Memory B cell (primary cell): Measurements from ENCODE around the gene TMEM14A.
"Not testable (repeated sequence)": the region's sequence is repeated elsewhere in the genome, so short reads cannot be mapped to it uniquely, and the experiment has no call there.

Source experiments
- ATAC-seq: fragments of 150-1000 bp; cut with Tn5 transposase; 2 replicates; pipeline ENCODE4 v1.10.0; 2021; ENCODE audit warnings: low read depth, mild to moderate bottlenecking, moderate library complexity
- DNase-seq, 2 donors: peaks; one replicate each; pipeline ENCODE4 v3.0.0; 2022; ENCODE audit warnings: low spot score in 2 of 2
- H3K27ac Mint-ChIP-seq: one replicate; pipeline ENCODE4 v1.8.0; 2022; ENCODE audit warnings: mild to moderate bottlenecking, moderate library complexity, mixed read lengths
- H3K27me3 Mint-ChIP-seq: one replicate; pipeline ENCODE4 v1.8.0; 2022; ENCODE audit warnings: mixed read lengths
- H3K36me3 Mint-ChIP-seq: one replicate; pipeline ENCODE4 v1.8.0; 2022; ENCODE audit warnings: mild to moderate bottlenecking, mixed read lengths
- H3K4me1 Mint-ChIP-seq: one replicate; pipeline ENCODE4 v1.8.0; 2022; ENCODE audit warnings: mixed read lengths
- H3K4me3 Mint-ChIP-seq: one replicate; pipeline ENCODE4 v1.8.0; 2022; ENCODE audit warnings: mild to moderate bottlenecking, moderate library complexity, mixed read lengths
- H3K9me3 Mint-ChIP-seq: one replicate; pipeline ENCODE4 v1.8.0; 2022; ENCODE audit warnings: mixed read lengths

TMEM14A gene

DNA sequence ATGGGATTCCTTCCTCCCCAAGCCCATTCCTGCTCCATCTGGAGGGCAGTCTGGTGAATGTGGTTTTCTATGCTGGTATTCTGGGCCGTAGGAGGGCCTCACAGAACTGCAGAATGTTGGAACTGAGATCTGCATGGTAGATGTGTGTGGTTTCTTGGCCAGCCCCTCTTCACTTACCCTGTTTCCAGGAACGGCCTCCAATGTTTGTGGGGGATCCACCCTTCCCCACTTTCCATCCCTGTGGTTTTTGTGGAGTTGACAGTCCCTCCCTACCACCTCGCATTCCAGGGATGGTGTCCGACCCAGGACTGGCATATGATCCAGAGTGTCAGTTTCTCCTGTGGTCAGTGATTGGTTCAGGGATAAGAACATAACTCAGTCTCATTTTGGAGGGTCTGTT lies 26.7 kb upstream of the TMEM14A start:
- Mint-ChIP-seq H3K27me3 (peaks cover 10% of the 10 kb centered on the region), H3K27ac (no peak overlapping the region), H3K9me3 (no peaks in the 10 kb centered on the region), H3K4me3 (no peak overlapping the region), H3K4me1 (no peaks in the 10 kb centered on the region), H3K36me3 (no peaks in the 10 kb centered on the region)
- no peak for ATAC-seq
- DNase-seq, result no peak

DNA sequence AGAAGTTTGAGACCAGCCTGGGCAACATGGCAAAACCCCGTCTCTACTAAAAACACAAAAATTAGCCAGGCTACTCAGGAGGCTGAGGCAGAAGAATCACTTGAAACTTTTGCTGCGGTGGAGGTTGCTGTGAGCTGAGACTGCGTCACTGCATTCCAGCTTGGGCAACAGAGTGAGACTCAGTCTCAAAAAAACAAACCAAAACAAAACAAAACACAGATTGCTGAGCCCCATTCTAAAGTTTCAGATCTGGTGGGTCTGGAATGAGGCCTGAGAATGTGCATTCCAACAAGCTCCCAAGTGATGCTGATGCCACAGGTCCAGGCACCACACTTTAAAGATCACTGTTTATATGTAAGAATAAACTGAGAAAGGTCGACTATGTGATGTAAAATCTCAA lies 24.9 kb upstream of the TMEM14A start:
- no peak for ATAC-seq
- no peak for DNase-seq
- no peak overlapping the region for H3K27ac Mint-ChIP-seq
- H3K36me3 Mint-ChIP-seq, result no peaks in the 10 kb centered on the region
- peaks cover 8% of the 10 kb centered on the region for H3K27me3 Mint-ChIP-seq
- no peak overlapping the region for H3K4me3 Mint-ChIP-seq
- H3K9me3 Mint-ChIP-seq, result no peaks in the 10 kb centered on the region
- H3K4me1 Mint-ChIP-seq, result no peaks in the 10 kb centered on the region

DNA sequence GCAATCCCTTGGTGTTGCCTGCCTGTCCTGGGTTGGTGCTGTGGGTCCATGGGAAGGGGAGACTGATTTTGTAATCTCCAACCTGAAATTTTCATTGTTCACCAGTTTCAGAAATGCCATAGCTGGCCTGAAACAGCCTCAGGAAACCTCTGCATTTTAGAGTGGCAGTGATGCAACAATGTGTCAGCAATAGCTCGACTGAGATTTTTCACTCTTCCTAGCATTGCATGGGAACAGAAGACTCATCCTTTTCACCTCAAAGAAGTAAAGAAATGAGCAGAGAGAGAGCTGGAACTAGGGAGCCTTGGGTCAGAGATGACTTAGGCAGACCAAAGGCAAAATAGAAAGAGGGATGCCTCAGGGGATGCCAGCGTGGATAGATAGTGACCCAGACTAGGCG lies 23.7 kb upstream of the TMEM14A start:
- Mint-ChIP-seq H3K27ac (no peak overlapping the region), H3K36me3 (no peaks in the 10 kb centered on the region), H3K4me3 (no peak overlapping the region)

DNA sequence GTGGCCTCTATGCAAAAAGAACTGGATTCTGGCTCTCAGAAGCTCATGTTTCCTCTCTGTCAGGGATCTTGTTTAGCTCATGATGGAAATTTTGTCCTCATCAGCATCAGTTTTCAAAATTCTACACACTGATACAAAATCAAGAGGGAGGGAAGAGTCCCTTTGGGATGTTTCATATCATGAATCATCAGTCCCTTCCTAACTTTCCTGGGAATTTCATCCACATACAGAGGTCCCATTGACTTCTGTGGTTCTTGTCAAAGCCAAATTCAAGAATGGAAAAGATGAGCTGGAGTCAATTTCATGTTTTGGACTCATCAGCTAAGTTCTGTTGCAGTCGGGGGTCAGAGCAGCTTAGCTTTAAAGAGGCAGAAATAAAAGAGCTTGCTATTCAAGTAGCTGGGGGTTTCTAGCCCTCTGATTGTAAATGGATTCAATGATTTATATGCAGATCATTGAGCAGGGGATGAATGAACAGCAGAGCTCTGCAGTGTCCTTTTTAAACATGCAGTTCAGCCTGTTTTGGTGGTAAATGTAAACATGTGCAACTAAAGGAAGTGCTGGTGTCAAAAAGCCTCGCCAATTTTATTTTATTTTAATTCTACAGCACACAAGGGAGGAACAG lies 21.3 kb upstream of the TMEM14A start:
- DNase-seq (no peak), ATAC-seq (no peak)
- Mint-ChIP-seq H3K27me3 (peaks cover 2% of the 10 kb centered on the region), H3K36me3 (no peaks in the 10 kb centered on the region), H3K27ac (no peak overlapping the region), H3K4me3 (no peak overlapping the region), H3K4me1 (peaks cover 5% of the 10 kb centered on the region), H3K9me3 (no peaks in the 10 kb centered on the region)

More for the DNA sequence above, 23.7 kb upstream of the TMEM14A start:
- ATAC-seq (no peak), DNase-seq (no peak)
- Mint-ChIP-seq H3K27me3 (peaks cover 4% of the 10 kb centered on the region), H3K4me1 (peaks cover 5% of the 10 kb centered on the region), H3K9me3 (no peaks in the 10 kb centered on the region)

DNA sequence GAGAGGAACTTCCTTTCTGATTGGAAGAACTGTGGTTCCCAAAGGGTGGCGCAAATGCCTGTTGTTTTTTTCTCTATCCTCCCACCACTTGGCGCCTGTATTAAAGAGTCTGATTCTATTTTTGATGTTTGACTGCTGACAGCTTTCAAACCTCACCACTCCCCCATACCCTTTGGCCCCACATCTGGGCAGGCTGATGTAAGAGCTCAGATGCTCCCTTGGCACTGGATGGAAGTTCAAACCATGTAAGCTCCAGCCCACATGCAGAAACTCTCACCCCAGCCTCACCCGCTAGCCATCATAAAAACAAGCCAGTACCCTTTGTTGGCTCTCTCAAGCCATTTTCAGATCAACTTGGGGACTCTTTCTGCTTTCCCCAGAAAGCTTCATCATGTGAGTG lies 20.0 kb upstream of the TMEM14A start:
- no peak overlapping the region for H3K27ac Mint-ChIP-seq
- H3K9me3 Mint-ChIP-seq, result no peaks in the 10 kb centered on the region
- no peaks in the 10 kb centered on the region for H3K36me3 Mint-ChIP-seq
- no peak overlapping the region for H3K4me3 Mint-ChIP-seq
- DNase-seq, result no peak
- H3K27me3 Mint-ChIP-seq, result peaks cover 2% of the 10 kb centered on the region
- ATAC-seq, result no peak
- H3K4me1 Mint-ChIP-seq, result peaks cover 5% of the 10 kb centered on the region

DNA sequence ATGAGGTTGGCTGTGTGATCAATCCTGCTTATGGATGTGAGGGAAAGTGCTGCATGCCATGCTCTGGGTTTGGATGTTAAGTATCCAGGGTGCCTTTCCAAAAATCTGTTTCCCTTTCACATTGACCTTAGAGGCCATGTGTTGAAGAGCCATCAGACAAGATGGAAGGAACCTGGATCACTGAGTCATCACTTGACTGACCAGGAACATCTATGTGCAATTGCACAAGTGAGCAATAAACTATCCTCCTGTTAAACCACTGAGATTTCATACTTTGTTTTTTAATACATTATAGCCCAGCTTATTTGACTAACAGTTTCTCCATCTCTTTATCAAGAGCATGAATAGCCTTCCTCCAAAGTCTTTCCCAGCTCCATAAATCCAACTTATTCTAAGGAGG lies 17.8 kb upstream of the TMEM14A start:
- no peak overlapping the region for H3K27ac Mint-ChIP-seq
- H3K36me3 Mint-ChIP-seq, result no peaks in the 10 kb centered on the region
- H3K27me3 Mint-ChIP-seq, result peaks cover 2% of the 10 kb centered on the region
- DNase-seq (no peak), ATAC-seq (no peak)
- peaks cover 5% of the 10 kb centered on the region for H3K4me1 Mint-ChIP-seq
- H3K4me3 Mint-ChIP-seq, result no peak overlapping the region
- H3K9me3 Mint-ChIP-seq, result no peaks in the 10 kb centered on the region

DNA sequence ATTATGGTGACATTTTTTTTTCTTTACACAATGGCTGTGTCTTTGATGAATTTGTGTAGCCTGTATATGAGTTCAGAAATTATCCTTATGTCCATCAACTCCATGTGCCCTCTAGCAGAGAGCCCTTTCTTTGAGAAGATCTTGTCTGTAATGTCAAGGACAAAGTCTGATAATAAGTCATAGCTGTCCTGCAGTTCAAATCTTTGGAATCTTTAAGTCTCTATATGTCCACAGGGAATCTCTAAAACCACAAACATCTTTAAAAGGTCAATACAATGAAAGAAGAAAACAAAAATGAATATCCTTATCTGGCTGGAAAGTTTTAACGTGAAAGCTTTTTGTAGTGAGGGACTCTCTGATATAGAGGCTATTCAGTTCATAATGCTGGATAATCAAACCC lies 16.9 kb upstream of the TMEM14A start:
- Mint-ChIP-seq H3K4me1 (peaks cover 5% of the 10 kb centered on the region), H3K27me3 (peaks cover 2% of the 10 kb centered on the region), H3K9me3 (no peaks in the 10 kb centered on the region), H3K36me3 (no peaks in the 10 kb centered on the region), H3K4me3 (no peak overlapping the region), H3K27ac (no peak overlapping the region)
- no peak for DNase-seq
- ATAC-seq, result no peak

DNA sequence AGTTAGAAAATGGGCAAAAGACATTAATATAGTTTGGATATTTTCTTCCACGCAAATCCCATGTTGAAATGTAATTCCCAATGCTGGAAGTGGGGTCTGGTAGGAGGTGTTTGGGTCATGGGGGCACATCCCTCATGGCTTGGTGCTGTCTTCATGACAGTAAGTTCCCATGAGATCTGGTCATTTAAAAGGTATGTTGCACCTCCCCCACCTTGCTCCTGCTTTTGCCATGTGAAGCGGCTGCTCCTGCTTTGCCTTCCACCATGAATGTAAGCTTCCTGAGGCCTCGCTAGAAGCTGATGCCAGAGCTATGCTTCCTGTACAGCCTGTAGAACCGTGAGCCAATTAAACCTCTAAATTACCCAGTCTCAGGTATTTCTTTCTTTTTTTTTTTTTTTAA lies 16.3 kb upstream of the TMEM14A start:
- no peak overlapping the region for H3K4me3 Mint-ChIP-seq
- no peaks in the 10 kb centered on the region for H3K36me3 Mint-ChIP-seq
- no peak overlapping the region for H3K27ac Mint-ChIP-seq

DNA sequence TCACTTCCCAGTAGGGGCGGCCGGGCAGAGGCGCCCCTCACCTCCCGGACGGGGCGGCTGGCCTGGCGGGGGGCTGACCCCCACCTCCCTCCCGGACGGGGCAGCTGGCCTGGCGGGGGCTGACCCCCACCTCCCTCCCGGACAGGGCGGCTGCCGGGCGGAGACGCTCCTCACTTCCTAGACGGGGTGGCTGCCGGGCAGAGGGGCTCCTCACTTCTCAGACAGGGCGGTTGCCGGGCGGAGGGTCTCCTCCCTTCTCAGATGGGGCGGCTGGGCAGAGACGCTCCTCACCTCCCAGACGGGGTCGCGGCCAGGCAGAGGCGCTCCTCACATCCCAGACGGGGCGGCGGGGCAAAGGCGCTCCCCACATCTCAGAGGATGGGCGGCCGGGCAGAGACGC lies 15.0 kb upstream of the TMEM14A start:
- H3K27me3 Mint-ChIP-seq, ATAC-seq, H3K36me3 Mint-ChIP-seq, H3K4me3 Mint-ChIP-seq, DNase-seq, H3K4me1 Mint-ChIP-seq, H3K27ac Mint-ChIP-seq, H3K9me3 Mint-ChIP-seq: not testable (repeated sequence)

More for the DNA sequence above, 16.3 kb upstream of the TMEM14A start:
- Mint-ChIP-seq H3K27me3 (peaks cover 2% of the 10 kb centered on the region), H3K9me3 (no peaks in the 10 kb centered on the region), H3K4me1 (peaks cover 5% of the 10 kb centered on the region)
- DNase-seq (no peak), ATAC-seq (no peak)

DNA sequence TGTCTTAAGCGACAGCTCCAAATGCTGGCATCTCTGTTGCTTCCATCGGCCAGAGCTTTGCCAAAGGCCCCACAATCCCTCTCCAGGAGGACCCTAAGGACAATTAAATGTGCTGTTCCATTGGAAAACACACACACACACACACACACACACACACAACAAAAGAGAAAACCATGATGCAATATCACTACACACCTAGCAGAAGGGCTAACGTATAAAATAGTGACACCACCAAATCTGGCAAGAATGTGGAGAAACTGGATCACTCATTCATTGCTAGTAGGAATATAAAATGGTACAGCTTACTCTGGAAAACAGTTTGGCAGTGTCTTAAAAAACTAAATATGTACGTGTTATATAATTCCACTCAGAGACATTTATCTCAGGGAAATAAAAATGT lies 13.0 kb upstream of the TMEM14A start:
- no peak overlapping the region for H3K27ac Mint-ChIP-seq
- no peak for DNase-seq

DNA sequence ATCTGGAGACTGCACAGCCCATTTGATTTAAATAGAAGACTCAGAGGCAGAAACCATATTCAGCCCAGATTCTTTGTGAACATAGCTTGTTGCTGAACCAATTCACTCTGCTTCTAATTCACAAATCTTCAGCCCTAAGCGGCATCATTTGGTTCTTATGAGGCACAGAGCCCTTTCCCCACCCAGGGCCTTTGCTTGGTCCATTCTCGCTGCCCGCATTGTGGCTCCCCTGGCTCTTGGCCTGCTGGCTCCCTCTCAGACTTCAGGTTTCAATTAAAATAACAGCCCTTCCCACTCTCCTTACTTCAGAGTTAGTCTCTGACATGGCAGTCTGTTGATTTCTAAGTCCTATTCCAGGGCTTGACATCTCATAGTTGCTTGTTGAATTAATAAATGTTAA lies 9.4 kb upstream of the TMEM14A start:
- Mint-ChIP-seq H3K4me3 (no peak overlapping the region), H3K27ac (no peak overlapping the region), H3K4me1 (no peaks in the 10 kb centered on the region), H3K36me3 (no peaks in the 10 kb centered on the region), H3K9me3 (no peaks in the 10 kb centered on the region), H3K27me3 (no peaks in the 10 kb centered on the region)
- ATAC-seq (no peak), DNase-seq (no peak)

More for the DNA sequence above, 13.0 kb upstream of the TMEM14A start:
- ATAC-seq, result no peak
- no peak overlapping the region for H3K4me3 Mint-ChIP-seq
- no peaks in the 10 kb centered on the region for H3K36me3 Mint-ChIP-seq
- no peaks in the 10 kb centered on the region for H3K4me1 Mint-ChIP-seq
- peaks cover 2% of the 10 kb centered on the region for H3K27me3 Mint-ChIP-seq
- no peaks in the 10 kb centered on the region for H3K9me3 Mint-ChIP-seq

DNA sequence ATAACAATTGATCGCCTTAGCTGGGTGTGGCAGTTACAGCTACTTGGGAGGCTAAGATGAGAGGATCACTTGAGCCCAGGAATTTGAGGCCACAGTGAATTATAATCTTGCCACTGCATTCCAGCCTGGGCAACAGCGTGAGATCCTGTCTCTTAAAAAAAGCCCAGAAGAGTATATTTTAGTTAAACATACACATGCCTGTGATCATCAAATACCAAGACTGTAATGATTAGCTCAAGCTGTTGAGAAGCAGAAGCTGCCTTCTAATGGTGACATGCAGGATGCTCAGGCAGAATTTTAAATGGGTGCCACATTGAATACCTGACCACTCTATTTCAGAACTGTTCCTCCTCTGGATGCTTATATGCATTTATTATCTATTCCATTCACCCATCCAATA lies 8.9 kb upstream of the TMEM14A start:
- no peak overlapping the region for H3K27ac Mint-ChIP-seq
- H3K36me3 Mint-ChIP-seq, result no peaks in the 10 kb centered on the region
- no peak overlapping the region for H3K4me3 Mint-ChIP-seq
- no peaks in the 10 kb centered on the region for H3K27me3 Mint-ChIP-seq
- no peak for ATAC-seq
- DNase-seq, result no peak
- no peaks in the 10 kb centered on the region for H3K9me3 Mint-ChIP-seq
- H3K4me1 Mint-ChIP-seq, result peaks cover under 1% of the 10 kb centered on the region

DNA sequence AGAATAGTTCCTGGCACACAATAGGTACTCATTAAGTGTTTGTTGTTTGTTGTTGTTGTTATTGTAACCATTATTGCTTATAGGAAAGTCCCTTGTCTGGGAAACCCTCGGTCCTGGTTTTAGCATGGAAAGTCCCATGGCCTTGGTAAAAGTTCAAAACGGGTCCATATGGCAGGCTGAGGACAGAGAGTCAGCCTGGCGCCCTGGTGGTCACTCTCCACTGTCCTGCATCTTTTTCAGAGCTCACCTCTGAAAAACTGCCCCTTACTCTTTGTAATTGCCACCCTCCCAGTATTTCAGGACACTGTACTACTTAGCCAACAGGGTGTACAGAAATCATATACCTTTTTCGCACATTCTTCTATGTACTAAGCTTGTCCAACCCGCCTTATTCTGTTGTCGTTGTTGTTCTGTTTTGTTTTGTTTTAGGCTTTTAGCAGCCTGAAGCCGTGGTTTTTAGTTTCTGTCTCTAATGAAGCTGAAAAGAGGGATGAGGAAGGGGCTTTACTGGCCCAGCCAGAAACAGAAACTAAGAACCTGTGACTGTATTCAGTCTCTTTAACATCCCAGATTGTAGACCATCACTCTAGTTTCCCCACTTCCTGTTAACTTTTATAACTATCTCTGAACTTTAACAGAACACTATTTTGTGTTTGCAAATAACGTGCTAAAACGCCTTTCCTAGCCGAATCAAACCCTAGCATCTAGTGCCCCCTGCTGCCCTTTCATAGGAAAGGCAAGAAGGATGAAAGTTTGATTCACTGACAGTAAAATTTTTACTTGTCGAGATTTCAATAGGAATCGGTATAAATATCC lies 7.6 kb upstream of the TMEM14A start:
- Mint-ChIP-seq H3K36me3 (no peaks in the 10 kb centered on the region), H3K27ac (no peak overlapping the region), H3K27me3 (no peaks in the 10 kb centered on the region), H3K9me3 (no peaks in the 10 kb centered on the region), H3K4me1 (peaks cover 8% of the 10 kb centered on the region), H3K4me3 (no peak overlapping the region)
- DNase-seq, result peak; percentile 34 to 60
- peak; percentile 63 for ATAC-seq

DNA sequence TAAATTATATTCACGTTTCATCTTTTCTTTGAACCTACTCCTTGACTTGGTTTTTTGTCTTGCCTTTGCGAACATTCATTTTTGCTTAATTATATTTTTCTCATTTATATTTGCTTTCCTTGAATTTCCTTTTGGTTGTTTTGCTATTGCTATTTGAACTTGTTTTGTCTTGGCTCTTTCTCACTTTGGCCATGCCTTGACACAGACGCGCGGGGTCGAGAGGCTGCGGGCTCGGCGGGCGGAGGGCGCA lies 7.1 kb upstream of the TMEM14A start:
- no peaks in the 10 kb centered on the region for H3K36me3 Mint-ChIP-seq
- no peak for ATAC-seq
- no peaks in the 10 kb centered on the region for H3K27me3 Mint-ChIP-seq

More for the DNA sequence above, 7.1 kb upstream of the TMEM14A start:
- no peaks in the 10 kb centered on the region for H3K9me3 Mint-ChIP-seq
- H3K4me3 Mint-ChIP-seq, result no peak overlapping the region
- DNase-seq, result no peak
- peaks cover 8% of the 10 kb centered on the region for H3K4me1 Mint-ChIP-seq
- no peak overlapping the region for H3K27ac Mint-ChIP-seq
